Activated CD8-positive, alpha-beta memory T cell treated with anti-CD3 and anti-CD28 coated beads for 1 hour (primary cell): ENCODE results near the gene IBA57.
"Not testable (repeated sequence)": the region's sequence is repeated elsewhere in the genome, so short reads cannot be mapped to it uniquely, and the experiment has no call there.

Experiments used
- DNase-seq, 2 donors: peaks; one replicate each; pipeline ENCODE4 v3.0.0-alpha.2; 2020; ENCODE audit warnings: low read depth in 1 of 2; ENCODE audit errors: extremely low read depth in 1 of 2

IBA57 gene

GRCh38 chr1:228184152-228184551 lies 18.5 kb downstream of the IBA57 start:
- DNase-seq = no peak

GRCh38 chr1:228185641-228185965 lies 20.0 kb downstream of the IBA57 start:
- DNase-seq = no peak

GRCh38 chr1:228188249-228188648 lies 22.6 kb downstream of the IBA57 start:
- not testable (repeated sequence) for DNase-seq

GRCh38 chr1:228190182-228190581 lies 24.6 kb downstream of the IBA57 start:
- DNase-seq = no peak

GRCh38 chr1:228190778-228191177 lies 25.2 kb downstream of the IBA57 start:
- no peak for DNase-seq

DNA sequence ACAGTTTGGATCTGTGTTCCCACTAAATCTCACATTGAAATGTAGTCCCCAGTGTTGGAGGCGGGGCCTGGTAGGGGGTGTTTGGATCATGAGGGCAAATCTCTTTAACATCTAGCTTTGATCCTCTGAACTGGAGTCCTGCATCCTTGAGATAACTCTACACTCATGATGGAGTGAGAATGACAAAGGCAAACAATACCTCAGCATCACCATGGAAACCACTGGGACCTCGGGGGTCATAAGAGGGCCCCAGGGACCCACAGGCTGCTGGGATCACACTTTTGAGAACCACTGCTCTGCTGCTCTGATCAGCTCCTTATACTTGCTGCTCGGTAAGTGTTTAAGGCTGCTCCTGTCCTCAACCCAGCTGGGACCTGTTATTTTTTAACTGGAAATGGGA lies 28.8 kb downstream of the IBA57 start:
- no peak for DNase-seq

DNA sequence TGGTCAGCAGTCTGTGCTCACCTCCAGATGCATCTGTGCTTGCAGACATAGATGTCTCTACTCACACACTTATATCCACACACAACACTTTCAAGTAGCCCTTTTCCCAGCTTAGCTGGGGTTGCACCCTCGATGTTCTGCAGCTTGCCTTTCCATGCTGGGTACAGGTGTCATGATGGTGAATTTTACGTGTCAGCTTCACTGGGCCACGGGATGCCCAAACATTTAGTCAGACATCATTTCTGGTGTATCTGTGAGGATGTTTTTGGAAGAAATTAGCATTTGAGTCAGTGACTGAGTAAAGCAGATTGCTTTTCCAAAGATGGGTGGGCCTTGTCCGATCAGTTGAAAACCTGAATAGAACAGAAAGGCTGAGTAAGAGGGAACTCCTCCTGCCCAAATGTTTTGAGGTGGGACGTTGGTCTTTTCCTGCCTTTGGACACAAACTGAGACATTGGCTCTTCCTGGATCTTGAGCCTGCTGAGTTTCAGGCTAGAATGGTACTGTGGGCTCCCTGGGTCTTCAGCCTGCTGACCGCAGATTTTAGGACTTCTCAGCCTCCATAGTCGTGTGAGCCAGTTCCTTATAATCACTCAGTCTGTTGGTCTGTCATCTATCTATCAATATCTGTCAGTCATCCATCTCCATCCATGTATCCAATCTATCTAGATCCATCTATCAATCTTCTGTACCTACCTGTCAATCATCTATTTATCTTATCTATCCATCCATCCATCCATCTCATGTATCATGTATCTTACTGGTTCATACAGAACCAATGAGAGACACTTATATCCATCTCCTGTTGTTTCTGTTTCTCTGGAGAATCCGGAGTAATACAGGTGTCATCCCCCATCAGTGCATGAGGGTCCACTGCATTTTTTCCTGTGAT lies 29.6 kb downstream of the IBA57 start:
- no peak for DNase-seq

DNA sequence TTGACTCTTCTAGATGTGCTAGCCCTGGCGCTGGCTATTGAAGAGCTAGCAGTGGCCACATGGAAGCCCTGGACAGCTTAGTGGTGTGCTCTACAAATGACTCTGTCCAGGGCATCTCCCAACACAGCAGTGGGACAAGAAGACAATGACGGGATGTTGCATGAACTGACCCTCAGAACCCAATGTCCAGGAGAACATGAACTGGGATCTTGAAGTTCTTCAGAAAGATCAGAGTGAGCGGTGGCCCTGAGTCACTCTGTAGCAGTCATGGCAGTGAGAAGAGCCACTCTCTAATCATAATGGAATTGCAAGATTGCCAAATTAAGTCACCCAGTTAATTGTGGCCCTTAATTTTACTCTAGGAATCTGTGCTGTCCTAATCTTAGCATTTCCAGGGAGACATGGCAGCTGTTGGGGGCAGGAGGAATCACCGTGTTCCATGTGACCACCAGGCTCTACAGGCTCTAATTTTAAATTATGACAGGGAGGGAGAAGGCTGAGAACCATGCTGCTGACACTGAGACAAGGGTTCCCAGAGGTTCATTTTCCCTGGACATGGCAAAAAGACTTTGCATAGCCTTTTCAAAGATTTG lies 32.0 kb downstream of the IBA57 start:
- no peak for DNase-seq

DNA sequence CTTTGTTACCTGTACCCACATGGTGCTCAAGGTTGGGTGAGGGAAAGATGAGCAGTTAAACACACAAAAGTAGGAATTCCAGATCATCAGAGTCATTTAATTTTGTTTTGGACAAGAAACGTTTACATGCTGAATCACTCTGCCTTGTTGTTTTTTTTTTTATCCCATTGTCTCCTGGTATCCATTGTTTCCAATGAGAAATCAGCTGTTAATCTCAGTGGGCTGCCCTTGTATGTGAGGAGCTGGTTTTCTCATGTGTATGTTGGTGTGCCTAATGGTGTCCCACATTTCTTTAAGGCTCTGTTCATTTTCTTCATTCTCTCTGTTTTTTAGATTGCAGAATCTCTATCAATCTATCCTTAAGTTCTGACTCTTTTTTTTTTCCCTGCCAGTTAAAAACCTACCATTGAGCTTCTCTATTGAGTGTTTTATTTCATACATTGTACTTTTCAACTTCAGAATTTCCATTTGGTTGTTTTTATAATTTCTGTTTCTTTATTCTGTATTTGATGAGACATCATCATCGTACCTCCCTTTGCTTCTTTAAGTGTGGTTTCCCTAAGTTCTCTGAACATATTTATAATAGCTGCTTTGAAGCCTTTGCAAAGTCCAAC lies 33.5 kb downstream of the IBA57 start:
- no peak for DNase-seq

- no peak for DNase-seq
Measured at GRCh38 chr1:228204958-228205357, 39.4 kb downstream of the IBA57 start.

DNA sequence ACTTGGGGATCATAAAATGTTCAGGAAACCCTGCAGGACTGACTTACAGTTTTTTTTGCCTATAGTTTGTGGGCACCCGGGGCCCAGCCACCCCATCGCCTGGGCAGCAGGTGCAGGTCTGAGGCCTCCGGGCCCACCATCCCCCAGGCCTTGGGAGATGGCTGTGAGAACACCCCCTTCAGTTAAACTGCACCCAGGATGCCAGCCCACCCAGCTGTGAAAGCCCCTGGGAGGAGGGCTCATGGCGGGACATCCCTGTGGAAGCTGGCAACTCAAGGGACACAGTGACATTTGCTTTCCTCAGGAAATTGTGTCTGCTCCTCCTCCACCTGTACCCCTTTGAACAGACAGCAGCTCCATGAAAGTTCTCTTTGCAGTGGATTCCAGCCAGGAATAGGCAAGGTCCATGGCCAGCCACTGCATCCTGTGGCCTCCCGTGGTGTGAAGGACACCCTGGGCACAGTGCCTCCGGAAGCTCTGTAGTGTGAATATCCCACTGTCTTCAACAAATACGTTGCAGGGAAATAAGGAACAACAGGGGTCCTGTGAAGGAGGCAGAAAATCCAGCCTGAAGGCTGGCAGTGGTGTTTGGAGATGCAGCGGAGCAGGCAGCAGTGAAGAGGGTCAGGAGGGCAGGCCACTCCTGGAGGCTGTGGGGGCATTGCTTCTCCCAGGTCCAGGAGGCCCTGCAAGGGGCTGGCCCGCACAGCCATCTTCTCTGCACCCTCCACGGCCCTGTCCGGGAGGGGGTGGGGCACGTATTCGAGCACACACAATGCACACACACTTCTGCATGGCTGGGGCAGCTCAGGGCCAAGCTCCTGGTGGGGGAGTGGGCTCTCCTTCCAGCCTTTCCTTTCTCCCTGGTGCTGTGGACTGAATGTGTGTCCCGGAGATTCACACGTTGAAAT lies 40.2 kb downstream of the IBA57 start:
- no peak for DNase-seq

DNA sequence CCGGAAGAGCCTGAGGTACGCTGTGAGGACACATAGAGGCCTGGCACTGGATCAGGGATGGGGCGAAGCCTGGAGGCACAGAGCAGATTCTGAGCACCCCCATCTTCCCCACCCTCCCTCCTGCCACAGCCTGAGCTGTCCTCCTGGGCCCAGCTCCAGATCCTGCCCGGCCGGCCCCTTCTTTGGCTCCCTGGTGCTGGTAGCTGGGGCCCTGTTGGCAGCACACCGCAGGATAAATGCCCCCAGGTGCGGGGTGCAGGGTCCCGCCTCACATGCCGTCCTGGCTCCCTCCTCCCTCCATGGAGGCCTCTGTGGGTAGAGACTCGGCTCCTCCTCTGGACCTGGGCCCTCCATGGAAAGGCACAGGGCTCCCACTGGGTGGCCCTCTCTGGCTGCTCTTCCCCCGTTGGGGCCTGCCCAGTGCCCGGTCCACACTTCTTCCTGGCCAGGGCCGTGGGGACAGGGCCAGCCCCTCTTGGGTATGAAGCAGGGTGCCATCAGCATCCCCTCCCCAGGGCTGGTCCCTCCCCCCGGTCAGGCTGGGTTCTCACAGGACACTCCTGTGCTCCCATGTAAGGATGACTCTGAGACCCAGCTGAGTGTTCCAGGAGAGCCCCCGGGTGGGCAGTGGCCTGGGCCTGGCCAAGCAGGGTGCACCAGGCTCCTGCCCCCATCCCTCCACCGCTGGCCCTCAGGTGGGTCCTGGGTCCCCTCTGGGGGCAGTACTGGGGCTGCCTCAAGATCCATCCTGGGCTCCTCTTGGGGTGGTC lies 41.2 kb downstream of the IBA57 start:
- DNase-seq = no peak

DNA sequence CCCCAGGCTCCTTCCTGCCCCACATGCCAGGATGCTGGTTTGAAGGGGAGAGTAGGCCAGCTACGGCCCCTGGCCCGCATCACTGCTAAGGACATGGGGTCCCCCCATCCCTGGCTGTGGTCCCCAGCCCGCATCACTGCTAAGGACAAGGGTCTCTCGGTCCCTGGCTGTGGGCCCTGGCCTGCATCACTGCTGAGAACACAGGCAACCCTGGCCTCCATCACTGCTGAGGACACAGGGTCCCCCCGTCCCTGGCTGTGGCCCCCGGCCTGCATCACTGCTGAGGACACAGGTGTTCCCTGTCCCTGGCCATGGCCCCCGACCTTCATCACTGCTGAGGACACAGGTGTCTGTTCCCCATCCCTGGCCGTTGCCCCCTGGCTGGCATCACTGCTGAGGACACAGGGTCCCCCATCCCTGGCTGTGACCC lies 41.8 kb downstream of the IBA57 start:
- no peak for DNase-seq

DNA sequence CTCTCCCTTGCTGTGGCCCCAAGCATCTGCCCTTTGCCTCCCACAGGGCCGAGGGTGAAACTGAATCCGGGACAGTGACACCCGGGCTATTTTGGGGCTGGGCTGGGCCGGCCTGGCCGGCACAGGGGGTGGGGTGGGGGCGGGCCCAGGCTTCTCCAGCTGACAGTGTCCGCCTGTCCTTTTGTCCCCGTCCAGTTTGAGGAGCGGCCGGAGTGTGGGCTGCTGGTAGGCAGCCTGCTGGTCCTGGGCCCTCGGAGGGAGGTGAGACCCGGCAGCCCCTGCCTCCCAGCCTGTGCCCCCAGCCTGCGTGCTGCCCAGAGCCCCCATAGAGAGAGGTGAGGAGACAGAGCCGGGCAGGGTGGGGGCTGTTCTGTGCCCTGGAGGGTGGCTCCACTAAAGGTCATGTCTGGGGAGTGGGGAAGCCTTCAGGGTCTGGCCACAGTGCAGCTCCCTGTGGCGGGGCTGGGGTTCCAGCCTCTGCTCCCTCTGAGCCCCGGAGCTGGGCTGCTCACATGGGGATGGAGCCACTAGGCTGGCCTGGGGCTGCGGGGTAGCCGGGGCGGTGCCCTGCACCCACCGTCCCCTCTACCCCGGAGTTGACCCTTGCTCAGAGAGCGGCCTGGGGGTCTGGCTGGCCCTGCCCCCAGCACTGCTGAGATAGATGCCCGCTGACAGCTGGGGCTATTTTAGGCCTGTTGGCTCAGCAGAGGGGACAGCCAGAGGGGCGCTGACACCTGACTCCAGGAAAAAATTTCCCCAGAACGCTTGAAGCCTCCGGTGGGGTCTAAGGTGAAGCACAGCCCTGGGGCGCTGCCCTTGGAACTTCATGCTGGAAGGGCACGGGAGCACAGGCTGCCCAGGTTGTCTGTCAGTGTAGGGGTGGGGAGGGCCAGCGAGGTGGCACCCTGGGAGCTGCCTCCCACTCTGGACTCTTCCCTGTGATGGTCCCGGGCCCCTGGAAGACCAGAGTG lies 42.5 kb downstream of the IBA57 start, which contains the start of gene OBSCN:
OBSCN (plus strand) TSS at position 194 of the 971 bp plus-strand sequence. CDS start 3,740 bp downstream, outside the sequence.
- DNase-seq = no peak

DNA sequence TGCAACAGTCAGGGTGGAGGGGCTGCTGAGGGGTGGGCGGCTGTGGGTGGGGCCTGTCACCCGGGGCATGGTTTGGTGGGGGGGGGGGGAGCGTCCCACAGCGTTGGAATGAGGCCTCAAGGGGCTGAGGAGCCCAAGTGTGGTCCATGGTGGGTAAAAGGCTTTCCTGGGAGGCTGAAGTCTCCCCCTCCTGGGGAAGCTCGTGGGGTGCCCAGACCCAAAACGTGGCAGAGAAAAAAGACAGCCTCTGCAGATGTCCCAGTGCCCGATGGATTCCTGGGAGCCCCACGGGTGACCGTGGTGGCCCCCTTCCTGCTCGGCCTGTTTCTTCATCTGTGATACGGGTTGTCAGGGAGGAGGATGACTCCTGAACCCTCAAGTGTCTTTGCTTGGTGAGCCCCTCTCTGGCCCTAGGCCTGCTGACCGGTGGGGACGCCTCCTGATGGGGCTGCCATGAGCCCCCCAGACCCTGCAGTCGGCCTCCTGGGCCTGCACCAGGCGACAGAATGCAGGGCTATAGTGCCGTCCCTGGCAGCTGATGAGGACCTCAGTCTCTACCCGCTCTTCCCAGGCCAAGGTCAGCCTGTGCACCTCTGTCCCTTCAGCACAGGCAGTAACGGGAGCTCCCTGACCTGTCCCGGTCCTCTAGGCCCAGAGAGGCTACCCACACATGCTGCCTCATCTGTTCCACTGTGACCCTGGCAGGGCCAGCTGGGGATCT lies 43.4 kb downstream of the IBA57 start:
- DNase-seq = no peak

DNA sequence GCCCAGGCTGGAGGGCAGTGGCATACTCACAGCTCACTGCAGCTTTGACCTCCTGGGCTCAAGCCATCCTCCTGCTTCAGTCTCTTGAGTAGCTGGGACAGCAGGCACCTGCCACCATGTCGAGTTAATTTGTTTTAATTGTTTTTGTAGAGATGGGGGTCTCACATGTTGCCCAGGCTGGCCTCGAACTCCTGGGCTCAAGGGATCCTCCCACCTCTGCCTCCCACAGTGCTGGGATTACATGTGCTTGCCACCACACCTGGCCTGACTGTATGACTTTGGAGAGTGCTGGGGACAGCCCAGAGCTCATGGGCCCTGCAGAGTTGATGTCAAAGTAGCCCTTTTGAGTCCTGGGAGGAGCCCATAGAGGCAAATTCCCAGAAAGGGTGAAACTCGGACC lies 44.1 kb downstream of the IBA57 start:
- no peak for DNase-seq

DNA sequence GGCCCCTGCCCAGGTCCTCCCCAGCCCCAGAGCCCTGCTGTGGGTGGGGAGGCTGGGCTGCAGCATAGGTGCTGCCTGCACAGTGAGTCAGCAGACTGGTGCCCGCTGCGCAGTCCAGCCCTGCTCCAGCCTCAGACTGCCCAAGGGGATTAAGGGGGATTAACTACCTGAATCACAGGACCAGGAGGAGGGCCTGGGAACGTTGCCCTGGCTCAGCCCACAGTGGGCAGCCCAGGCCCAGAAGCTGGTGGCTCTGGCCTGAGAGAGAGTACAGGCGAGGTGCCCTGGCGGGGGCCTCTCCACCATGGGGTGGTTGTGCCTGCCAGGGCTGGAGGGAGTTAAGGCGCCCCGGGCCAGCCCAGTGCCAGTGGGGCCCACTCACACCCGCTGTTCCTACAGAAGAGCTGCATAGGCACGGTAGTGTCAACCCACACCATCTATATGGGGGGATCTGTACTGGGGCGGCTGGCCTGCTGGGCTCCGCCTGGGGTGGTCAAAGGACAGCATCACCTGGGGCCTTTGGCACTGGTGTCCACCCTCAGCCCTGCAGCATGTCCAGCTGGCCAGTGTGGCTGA lies 44.6 kb downstream of the IBA57 start:
- DNase-seq = no peak
